OCI-LY3 (cell line): Measurements from ENCODE around the gene SLC2A14.

ENCODE experiments used
- H2AFZ ChIP-seq: fragments of 200-600, 300-600 bp; shearing (Covaris generic); 2 replicates; pipeline ENCODE4 v1.6.0; 2014; ENCODE audit warnings: antibody characterized with exemption, low read depth, low read length
- H3K27ac ChIP-seq: fragments of 200-600, 300-600 bp; sonication (generic); 2 replicates; pipeline ENCODE4 v1.5.1; 2014; ENCODE audit warnings: mild to moderate bottlenecking, low read length, moderate library complexity, mixed read lengths
- H3K27me3 ChIP-seq: fragments of 200-600, 300-600 bp; sonication (generic); 2 replicates; pipeline ENCODE4 v1.6.1; 2014; ENCODE audit warnings: low read depth, low read length, mixed read lengths
- H3K36me3 ChIP-seq: fragments of 200-600, 300-600 bp; sonication (generic); replicated peaks from 2 replicates; pipeline ENCODE3; 2014; ENCODE audit warnings: low read depth, low read length, mixed read lengths
- H3K4me1 ChIP-seq: fragments of 300-600, 200-600 bp; sonication (generic); 2 replicates; pipeline ENCODE4 v1.6.1; 2014; ENCODE audit warnings: low read length, mixed read lengths
- H3K4me2 ChIP-seq: fragments of 200-600, 300-600 bp; sonication (generic); 2 replicates; pipeline ENCODE4 v1.6.1; 2014; ENCODE audit warnings: low read length, mixed read lengths
- H3K4me3 ChIP-seq: fragments of 300-600, 200-600 bp; sonication (generic); 2 replicates; pipeline ENCODE4 v1.5.1; 2014; ENCODE audit warnings: antibody characterized with exemption, mild to moderate bottlenecking, low read length, moderate library complexity
- H3K79me2 ChIP-seq: fragments of 300-600, 200-600 bp; shearing (Covaris generic); 2 replicates; pipeline ENCODE4 v1.6.1; 2014; ENCODE audit warnings: mild to moderate bottlenecking, low read length, mixed read lengths
- H3K9ac ChIP-seq: fragments of 300-600, 200-600 bp; shearing (Covaris generic); 2 replicates; pipeline ENCODE4 v1.6.0; 2014; ENCODE audit warnings: mild to moderate bottlenecking, low read length, moderate library complexity
- H3K9me3 ChIP-seq: fragments of 200-600, 300-600 bp; shearing (Covaris generic); 2 replicates; pipeline ENCODE4 v1.6.1; 2014; ENCODE audit warnings: low read length, mixed read lengths; ENCODE audit not compliant: insufficient read depth
- H4K20me1 ChIP-seq: fragments of 200-600, 300-600 bp; sonication (generic); 2 replicates; pipeline ENCODE4 v1.6.1; 2016; ENCODE audit warnings: low read length, mixed read lengths; ENCODE audit not compliant: insufficient read depth
- EZH2phosphoT487 ChIP-seq: fragments of 200-600 bp; shearing (Covaris generic); IDR thresholded peaks from 2 replicates; pipeline ENCODE4 v1.6.1; 2018; ENCODE audit warnings: antibody characterized with exemption, mixed run types, low read depth
- TF ChIP-seq, protein P1 (sequence below): fragments of 200-600, 300-600 bp; sonication (generic); IDR thresholded peaks from 2 replicates; pipeline ENCODE4 v1.5.1; 2014; ENCODE audit warnings: antibody characterized with exemption, low read length, low read depth

SLC2A14 gene

DNA sequence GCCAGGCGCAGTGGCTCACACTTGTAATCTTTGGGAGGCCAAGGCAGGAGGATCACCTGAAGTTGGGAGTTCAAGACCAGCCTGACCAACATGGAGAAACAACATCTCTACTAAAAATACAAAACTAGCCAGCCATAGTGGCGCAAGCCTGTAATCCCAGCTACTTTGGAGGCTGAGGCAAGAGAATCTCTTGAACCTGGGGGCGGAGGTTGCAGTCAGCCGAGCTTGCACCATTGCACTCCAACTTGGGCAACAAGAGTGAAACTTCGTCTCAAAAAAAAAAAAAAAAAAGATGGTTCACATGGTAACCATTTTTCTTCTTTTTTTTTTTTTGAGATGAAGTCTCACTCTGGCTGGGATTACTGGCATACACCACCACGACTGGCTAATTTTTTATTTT, 35.3 kb downstream of the SLC2A14 start:
- H3K27ac ChIP-seq, result no peak overlapping the region
- no peaks in the 10 kb centered on the region for H3K9me3 ChIP-seq
- H3K4me2 ChIP-seq, result no peak overlapping the region
- H3K4me1 ChIP-seq, result no peaks in the 10 kb centered on the region
- H2AFZ ChIP-seq, result no peak overlapping the region
- TF ChIP-seq, protein P1, sequence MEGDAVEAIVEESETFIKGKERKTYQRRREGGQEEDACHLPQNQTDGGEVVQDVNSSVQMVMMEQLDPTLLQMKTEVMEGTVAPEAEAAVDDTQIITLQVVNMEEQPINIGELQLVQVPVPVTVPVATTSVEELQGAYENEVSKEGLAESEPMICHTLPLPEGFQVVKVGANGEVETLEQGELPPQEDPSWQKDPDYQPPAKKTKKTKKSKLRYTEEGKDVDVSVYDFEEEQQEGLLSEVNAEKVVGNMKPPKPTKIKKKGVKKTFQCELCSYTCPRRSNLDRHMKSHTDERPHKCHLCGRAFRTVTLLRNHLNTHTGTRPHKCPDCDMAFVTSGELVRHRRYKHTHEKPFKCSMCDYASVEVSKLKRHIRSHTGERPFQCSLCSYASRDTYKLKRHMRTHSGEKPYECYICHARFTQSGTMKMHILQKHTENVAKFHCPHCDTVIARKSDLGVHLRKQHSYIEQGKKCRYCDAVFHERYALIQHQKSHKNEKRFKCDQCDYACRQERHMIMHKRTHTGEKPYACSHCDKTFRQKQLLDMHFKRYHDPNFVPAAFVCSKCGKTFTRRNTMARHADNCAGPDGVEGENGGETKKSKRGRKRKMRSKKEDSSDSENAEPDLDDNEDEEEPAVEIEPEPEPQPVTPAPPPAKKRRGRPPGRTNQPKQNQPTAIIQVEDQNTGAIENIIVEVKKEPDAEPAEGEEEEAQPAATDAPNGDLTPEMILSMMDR, result no peak
- no peak for TF ChIP-seq EZH2phosphoT487
- no peaks in the 10 kb centered on the region for H4K20me1 ChIP-seq
- no peak overlapping the region for H3K9ac ChIP-seq
- H3K36me3 ChIP-seq, result no peaks in the 10 kb centered on the region
- no peaks in the 10 kb centered on the region for H3K27me3 ChIP-seq
- H3K4me3 ChIP-seq, result no peak overlapping the region
- H3K79me2 ChIP-seq, result no peaks in the 10 kb centered on the region

DNA sequence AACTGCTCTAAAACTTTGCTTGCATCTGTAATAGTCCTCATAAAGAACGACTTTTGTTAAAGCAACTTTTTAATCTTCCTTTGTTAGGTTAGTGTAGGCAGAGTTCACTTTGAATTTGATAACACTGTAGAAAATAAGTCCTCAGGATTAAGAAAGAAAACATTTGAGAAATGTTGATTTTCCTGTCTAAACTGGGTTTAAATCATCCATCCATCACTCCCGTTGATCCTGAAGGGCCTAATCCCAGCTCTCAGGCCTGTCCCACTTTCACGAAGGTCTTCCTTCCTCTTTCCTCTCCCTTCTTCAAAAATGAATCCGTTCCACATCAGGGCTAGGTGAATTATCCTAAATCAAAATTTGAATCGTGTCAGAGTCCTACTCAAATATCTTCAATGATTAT, 36.9 kb downstream of the SLC2A14 start:
- Histone ChIP-seq H4K20me1 (no peaks in the 10 kb centered on the region), H3K9me3 (no peaks in the 10 kb centered on the region), H3K27ac (no peak overlapping the region), H2AFZ (no peak overlapping the region), H3K36me3 (no peaks in the 10 kb centered on the region), H3K4me1 (no peaks in the 10 kb centered on the region), H3K4me3 (no peak overlapping the region), H3K9ac (no peak overlapping the region), H3K4me2 (no peak overlapping the region), H3K79me2 (no peaks in the 10 kb centered on the region), H3K27me3 (no peaks in the 10 kb centered on the region)
- TF ChIP-seq, protein P1, result no peak
- no peak for TF ChIP-seq EZH2phosphoT487

DNA sequence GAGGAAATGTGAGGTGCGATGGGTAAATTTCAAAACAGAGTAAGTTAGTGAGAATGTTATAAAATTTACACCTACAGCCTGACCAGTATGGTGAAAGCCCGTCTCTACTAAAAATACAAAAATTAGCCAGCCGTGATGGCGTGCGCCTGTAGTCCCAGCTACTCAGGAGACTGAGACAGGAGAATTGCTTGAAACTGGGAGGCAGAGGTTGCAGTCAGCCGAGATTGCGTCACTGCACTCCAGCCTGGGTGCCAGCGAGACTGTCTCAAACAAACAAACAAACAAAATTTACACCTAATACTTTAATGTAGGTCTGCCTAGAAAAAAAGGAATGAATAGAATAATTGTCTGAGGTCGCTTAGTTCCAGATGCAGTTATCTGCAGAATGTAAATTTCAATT, 37.6 kb downstream of the SLC2A14 start:
- H3K4me2 ChIP-seq, result no peak overlapping the region
- no peak for TF ChIP-seq EZH2phosphoT487
- TF ChIP-seq, protein P1, result no peak
- H3K27me3 ChIP-seq, result no peaks in the 10 kb centered on the region
- no peak overlapping the region for H3K9ac ChIP-seq
- no peaks in the 10 kb centered on the region for H3K36me3 ChIP-seq
- H2AFZ ChIP-seq, result no peak overlapping the region
- H3K4me3 ChIP-seq, result no peak overlapping the region
- H3K4me1 ChIP-seq, result no peaks in the 10 kb centered on the region
- no peaks in the 10 kb centered on the region for H3K9me3 ChIP-seq
- no peak overlapping the region for H3K27ac ChIP-seq
- H4K20me1 ChIP-seq, result no peaks in the 10 kb centered on the region
- no peaks in the 10 kb centered on the region for H3K79me2 ChIP-seq

DNA sequence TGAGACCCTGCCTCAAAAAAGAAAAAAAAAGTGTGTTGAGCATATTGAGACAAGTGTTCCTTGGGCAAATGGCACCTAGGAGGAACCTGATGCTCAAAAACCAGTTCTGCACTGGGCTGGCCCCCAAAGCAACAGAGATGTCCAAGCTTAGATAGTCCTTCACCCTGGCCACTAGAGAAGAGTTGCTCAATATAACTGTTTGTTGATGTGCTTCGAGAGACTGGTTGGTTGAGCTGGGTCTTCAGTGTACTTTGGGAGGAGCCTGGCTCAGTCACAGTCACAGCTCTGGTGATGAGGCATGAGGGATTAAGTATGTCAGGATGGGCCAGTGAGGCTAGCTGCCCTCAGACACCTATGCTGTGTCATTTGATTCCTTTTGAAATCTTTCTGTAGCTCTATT, 38.0 kb downstream of the SLC2A14 start:
- H3K4me3 ChIP-seq, result no peak overlapping the region
- no peaks in the 10 kb centered on the region for H4K20me1 ChIP-seq
- H3K4me1 ChIP-seq, result no peaks in the 10 kb centered on the region
- H3K27ac ChIP-seq, result no peak overlapping the region
- no peaks in the 10 kb centered on the region for H3K9me3 ChIP-seq
- H3K4me2 ChIP-seq, result no peak overlapping the region
- no peak for TF ChIP-seq EZH2phosphoT487
- TF ChIP-seq, protein P1, result no peak
- H3K9ac ChIP-seq, result no peak overlapping the region
- no peaks in the 10 kb centered on the region for H3K27me3 ChIP-seq
- H3K36me3 ChIP-seq, result no peaks in the 10 kb centered on the region
- no peak overlapping the region for H2AFZ ChIP-seq
- H3K79me2 ChIP-seq, result no peaks in the 10 kb centered on the region
